Gastroesophageal sphincter (tissue), 4 donors: ENCODE results near the gene KDM4E. TPM values are rescaled to one million over a fixed set of nuclear protein-coding genes. Genes with fewer than 3 reads are reported as not detected.

ENCODE experiments used
- ATAC-seq: fragments of 150-250 bp; one replicate; pipeline ENCODE4 v1.9.1; 2016; ENCODE audit warnings: mild to moderate bottlenecking, moderate library complexity
- H3K27ac ChIP-seq, 4 donors: fragments of 200-600 bp; sonication (generic) in 3 of 4; 1 replicate in 3 of 4; 2 replicates in 1 of 4; pipeline ENCODE4 v1.5.1; 2016 to 2019
- H3K27me3 ChIP-seq: fragments of 200-600 bp; sonication (generic); one replicate; pipeline ENCODE4 v1.5.1; 2019
- H3K36me3 ChIP-seq, 2 donors: fragments of 200-600 bp; sonication (generic); one replicate each; pipeline ENCODE4 v1.5.1; 2019; ENCODE audit warnings: control low read depth in 1 of 2
- H3K4me1 ChIP-seq, 3 donors: fragments of 200-600 bp; sonication (generic); 1 replicate in 2 of 3; 2 replicates in 1 of 3; pipeline ENCODE4 v1.5.1; 2016 to 2019; ENCODE audit warnings: control low read depth in 2 of 3
- H3K4me3 ChIP-seq, 2 donors: fragments of 200-600 bp; sonication (generic); one replicate each; pipeline ENCODE4 v1.5.1; 2019; ENCODE audit warnings: mild to moderate bottlenecking in 1 of 2, moderate library complexity in 1 of 2
- H3K9me3 ChIP-seq, 3 donors: fragments of 200-600 bp; sonication (generic); one replicate each; pipeline ENCODE4 v1.5.1; 2017 to 2019; ENCODE audit warnings: control low read depth in 2 of 3
- EP300 ChIP-seq: sonication (generic); formaldehyde crosslinking; IDR thresholded peaks from one replicate; pipeline ENCODE4 v1.6.1; 2017; ENCODE audit warnings: antibody characterized with exemption, mild to moderate bottlenecking
- POLR2A ChIP-seq, 2 donors: fragments of 450-650 bp; IDR thresholded peaks; one replicate each; pipeline ENCODE4 v1.6.1; 2017; ENCODE audit warnings: antibody characterized with exemption in 2 of 2, mild to moderate bottlenecking in 2 of 2, moderate library complexity in 1 of 2
- POLR2AphosphoS5 ChIP-seq: sonication (generic); formaldehyde crosslinking; IDR thresholded peaks from one replicate; pipeline ENCODE4 v1.6.1; 2017; ENCODE audit warnings: antibody characterized with exemption
- WGBS, 2 donors: methylation state at CpG; one replicate each; pipeline ENCODE4 v1.1.5; 2018; ENCODE audit warnings: low coverage in 1 of 2; 5-methylcytosine and 5-hydroxymethylcytosine counted together
- total RNA-seq, 4 donors: library from RNA; depleted of rRNA; stranded (reverse); fragments of >200 nt; gene quantifications; one replicate each; pipeline ENCODE4 v1.1.0, GENCODE V29; 2016
- TF ChIP-seq, protein P1 (sequence below), 4 experiments: fragments of 200-600 bp in 2 of 4; fragments of 450-650 bp in 2 of 4; sonication (generic) in 1 of 4; IDR thresholded peaks; one replicate each; pipeline ENCODE4 v1.5.1; 2017 to 2019; ENCODE audit warnings: antibody characterized with exemption in 4 of 4, mild to moderate bottlenecking in 2 of 4, moderate library complexity in 2 of 4

The KDM4E gene
- total RNA-seq, 4 donors from 2014 or later: not detected

DNA sequence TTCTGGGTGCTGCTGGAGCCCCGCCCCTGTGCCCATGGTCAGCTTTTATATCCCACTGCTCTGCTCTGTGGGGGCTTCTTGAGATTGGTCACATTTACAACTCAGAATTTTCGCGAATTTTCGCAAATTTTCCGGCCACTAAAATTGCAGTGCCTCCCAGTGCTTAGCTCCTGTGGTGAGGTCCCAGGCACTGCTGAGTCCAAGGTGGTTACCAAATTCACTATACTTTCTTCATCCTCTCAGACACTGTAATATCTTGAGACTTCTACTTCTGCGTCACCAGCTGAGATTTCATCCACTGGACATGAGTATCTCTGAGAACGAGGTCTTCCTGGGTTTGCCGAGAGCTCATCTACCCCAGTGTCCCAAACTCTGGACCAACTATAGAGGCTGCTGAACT, 32.9 kb downstream of the KDM4E start:
- ATAC-seq: no peak
- H3K4me1 ChIP-seq: no peaks in the 10 kb centered on the region
- H3K4me3 ChIP-seq: no peak overlapping the region
- no peaks in the 10 kb centered on the region for H3K9me3 ChIP-seq
- no peaks in the 10 kb centered on the region for H3K36me3 ChIP-seq
- no peak overlapping the region for H3K27ac ChIP-seq
- H3K27me3 ChIP-seq: peaks cover 12% of the 10 kb centered on the region
- 93% methylated on average over 7 of the region's 8 CpGs; no CpG with 5 or more reads in 1 of the 2 donors for WGBS, 2 donors
- TF ChIP-seq POLR2A (IDR thresholded peaks at IDR 0.05) (no peak), POLR2AphosphoS5 (no peak), EP300 (no peak)
- TF ChIP-seq, protein P1, sequence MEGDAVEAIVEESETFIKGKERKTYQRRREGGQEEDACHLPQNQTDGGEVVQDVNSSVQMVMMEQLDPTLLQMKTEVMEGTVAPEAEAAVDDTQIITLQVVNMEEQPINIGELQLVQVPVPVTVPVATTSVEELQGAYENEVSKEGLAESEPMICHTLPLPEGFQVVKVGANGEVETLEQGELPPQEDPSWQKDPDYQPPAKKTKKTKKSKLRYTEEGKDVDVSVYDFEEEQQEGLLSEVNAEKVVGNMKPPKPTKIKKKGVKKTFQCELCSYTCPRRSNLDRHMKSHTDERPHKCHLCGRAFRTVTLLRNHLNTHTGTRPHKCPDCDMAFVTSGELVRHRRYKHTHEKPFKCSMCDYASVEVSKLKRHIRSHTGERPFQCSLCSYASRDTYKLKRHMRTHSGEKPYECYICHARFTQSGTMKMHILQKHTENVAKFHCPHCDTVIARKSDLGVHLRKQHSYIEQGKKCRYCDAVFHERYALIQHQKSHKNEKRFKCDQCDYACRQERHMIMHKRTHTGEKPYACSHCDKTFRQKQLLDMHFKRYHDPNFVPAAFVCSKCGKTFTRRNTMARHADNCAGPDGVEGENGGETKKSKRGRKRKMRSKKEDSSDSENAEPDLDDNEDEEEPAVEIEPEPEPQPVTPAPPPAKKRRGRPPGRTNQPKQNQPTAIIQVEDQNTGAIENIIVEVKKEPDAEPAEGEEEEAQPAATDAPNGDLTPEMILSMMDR (IDR thresholded peaks at IDR 0.05): no peak

DNA sequence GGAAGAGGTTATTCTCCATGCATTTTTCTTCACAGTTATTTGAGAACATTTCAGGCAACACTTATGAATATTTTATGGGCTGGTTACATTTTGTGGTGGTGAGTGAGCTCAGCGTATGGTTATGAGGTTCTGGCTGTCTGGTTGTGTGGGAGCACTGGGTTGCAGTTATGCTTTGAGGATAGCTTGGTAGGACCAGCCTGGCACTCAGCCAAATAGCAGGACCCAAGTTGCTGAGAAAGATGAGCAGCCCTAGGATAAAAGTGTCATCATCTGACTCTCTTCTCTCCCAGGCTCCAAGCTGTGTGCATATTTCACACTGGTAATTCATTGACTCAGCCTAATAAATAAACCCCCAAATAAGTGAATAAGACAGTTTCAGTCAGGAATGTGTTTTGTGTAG, 33.6 kb downstream of the KDM4E start:
- WGBS, 2 donors: 100% methylated on average over 1 of the region's 1 CpG; no CpG with 5 or more reads in 1 of the 2 donors
- Histone ChIP-seq H3K27ac (no peak overlapping the region), H3K9me3 (no peaks in the 10 kb centered on the region), H3K36me3 (no peaks in the 10 kb centered on the region), H3K4me3 (no peak overlapping the region), H3K27me3 (peaks cover 7% of the 10 kb centered on the region), H3K4me1 (no peaks in the 10 kb centered on the region)
- TF ChIP-seq, protein P1 (IDR thresholded peaks at IDR 0.05): no peak
- TF ChIP-seq POLR2A (IDR thresholded peaks at IDR 0.05): no peak
- no peak for ATAC-seq

DNA sequence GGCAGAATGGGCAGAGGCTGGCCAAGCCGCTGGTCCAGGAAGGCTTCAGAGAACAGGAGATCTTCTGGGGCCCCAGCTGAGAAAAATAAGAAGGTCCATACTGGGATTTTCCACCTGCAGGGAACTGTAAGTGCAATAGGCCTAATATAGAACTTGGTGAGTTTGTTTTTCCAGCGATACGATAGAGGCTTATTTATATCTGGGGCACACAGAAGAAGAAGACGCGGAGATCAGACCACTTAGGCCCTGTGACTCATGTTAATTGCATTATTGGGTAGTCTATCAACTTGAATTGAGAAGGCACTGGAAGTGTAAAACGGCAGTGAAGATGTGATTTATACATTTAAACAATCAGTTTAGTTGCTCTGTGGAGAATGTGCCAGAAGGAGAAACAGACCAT, 34.0 kb downstream of the KDM4E start:
- ATAC-seq: no peak
- no peaks in the 10 kb centered on the region for H3K9me3 ChIP-seq
- no peak overlapping the region for H3K27ac ChIP-seq
- 78 to 79% methylated on average over 4 to 6 of the region's 6 CpGs for WGBS, 2 donors
- TF ChIP-seq POLR2AphosphoS5 (no peak), POLR2A (IDR thresholded peaks at IDR 0.05) (no peak), EP300 (no peak)
- TF ChIP-seq, protein P1 (IDR thresholded peaks at IDR 0.05): no peak
- no peaks in the 10 kb centered on the region for H3K36me3 ChIP-seq
- no peaks in the 10 kb centered on the region for H3K4me1 ChIP-seq
- no peak overlapping the region for H3K4me3 ChIP-seq
- peaks cover 3% of the 10 kb centered on the region for H3K27me3 ChIP-seq

DNA sequence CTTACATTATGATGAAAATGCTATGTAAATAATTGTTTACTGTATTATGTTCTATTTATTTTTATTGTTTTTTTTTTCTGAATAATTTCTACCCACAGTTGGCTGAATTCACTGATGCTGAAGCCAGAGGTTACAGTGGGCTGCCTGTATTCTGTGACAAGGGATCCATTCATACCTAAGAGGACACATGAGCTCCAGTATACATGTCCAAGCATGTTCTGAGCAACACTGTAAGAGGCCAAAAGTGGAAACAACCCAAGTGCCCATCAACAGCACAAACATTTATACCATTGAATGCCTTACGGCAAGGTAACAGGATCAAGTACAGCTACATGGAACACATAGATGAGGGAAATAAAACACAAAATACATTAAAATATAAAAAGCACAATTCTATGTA, 40.3 kb downstream of the KDM4E start:
- H3K4me1 ChIP-seq: peaks cover 0 to 22% (median 3%) of the 10 kb centered on the region in 3 donors
- no peaks in the 10 kb centered on the region for H3K27me3 ChIP-seq
- WGBS, 2 donors: 100% methylated on average over 1 of the region's 1 CpG
- no peak overlapping the region for H3K4me3 ChIP-seq
- ATAC-seq: no peak
- no peaks in the 10 kb centered on the region for H3K36me3 ChIP-seq
- TF ChIP-seq, protein P1 (IDR thresholded peaks at IDR 0.05): no peak
- TF ChIP-seq POLR2AphosphoS5 (no peak), POLR2A (IDR thresholded peaks at IDR 0.05) (no peak)
- no peak overlapping the region for H3K27ac ChIP-seq
- no peaks in the 10 kb centered on the region for H3K9me3 ChIP-seq

DNA sequence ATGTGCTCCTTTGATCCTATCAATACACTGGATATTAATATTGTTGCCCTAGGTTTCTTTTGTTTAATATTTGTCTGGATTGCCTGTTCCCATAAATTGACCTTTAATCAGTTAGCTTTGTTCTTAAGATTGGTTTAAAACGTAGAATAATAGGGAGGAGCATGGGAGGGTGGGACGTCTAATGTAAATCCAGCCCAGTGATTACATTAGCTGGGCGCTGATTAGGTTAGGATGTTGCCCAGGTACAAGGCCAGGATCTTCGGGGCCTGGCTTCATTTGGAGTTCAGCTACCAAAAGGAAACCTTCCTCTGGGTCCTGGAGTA, 41.6 kb downstream of the KDM4E start, which contains the start of gene SRSF8:
TSS of gene SRSF8 (plus strand) at position 204 of the 323 bp plus-strand sequence. CDS start 308 bp downstream, outside the sequence.
- no peak for TF ChIP-seq EP300
- no peak for TF ChIP-seq POLR2A (IDR thresholded peaks at IDR 0.05)
- TF ChIP-seq POLR2AphosphoS5: no peak
- TF ChIP-seq, protein P1 (IDR thresholded peaks at IDR 0.05): no peak
- Histone ChIP-seq H3K9me3 (no peaks in the 10 kb centered on the region), H3K36me3 (no peaks in the 10 kb centered on the region), H3K27ac (peak within 1 kb of the TSS; percentile 94 to 98 (median 96)), H3K4me3 (peak within 1 kb of the TSS; percentile 74), H3K4me1 (peaks cover 0 to 31% (median 3%) of the 10 kb centered on the region in 3 donors), H3K27me3 (no peaks in the 10 kb centered on the region)
- 0% methylated on average over 2 to 4 of the region's 4 CpGs for WGBS, 2 donors
- no peak for ATAC-seq
